ENCODE data around the gene VPS37D.

The VPS37D gene

GRCh38 chr7:73679709-73680108 is 12.1 kb downstream of the VPS37D start:
- no peak overlapping the region for H2AFZ ChIP-seq (ENCODE audit: low read depth)
- TF ChIP-seq, protein P1, sequence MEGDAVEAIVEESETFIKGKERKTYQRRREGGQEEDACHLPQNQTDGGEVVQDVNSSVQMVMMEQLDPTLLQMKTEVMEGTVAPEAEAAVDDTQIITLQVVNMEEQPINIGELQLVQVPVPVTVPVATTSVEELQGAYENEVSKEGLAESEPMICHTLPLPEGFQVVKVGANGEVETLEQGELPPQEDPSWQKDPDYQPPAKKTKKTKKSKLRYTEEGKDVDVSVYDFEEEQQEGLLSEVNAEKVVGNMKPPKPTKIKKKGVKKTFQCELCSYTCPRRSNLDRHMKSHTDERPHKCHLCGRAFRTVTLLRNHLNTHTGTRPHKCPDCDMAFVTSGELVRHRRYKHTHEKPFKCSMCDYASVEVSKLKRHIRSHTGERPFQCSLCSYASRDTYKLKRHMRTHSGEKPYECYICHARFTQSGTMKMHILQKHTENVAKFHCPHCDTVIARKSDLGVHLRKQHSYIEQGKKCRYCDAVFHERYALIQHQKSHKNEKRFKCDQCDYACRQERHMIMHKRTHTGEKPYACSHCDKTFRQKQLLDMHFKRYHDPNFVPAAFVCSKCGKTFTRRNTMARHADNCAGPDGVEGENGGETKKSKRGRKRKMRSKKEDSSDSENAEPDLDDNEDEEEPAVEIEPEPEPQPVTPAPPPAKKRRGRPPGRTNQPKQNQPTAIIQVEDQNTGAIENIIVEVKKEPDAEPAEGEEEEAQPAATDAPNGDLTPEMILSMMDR (conservative IDR thresholded peaks at IDR 0.05; ENCODE audit: low read depth, low read length): no peak
- H3K27ac ChIP-seq: peak overlapping the region; percentile 74
- no peaks in the 10 kb centered on the region for H3K27me3 ChIP-seq (ENCODE audit: insufficient read depth, low read depth)
- peak overlapping the region; percentile 22; the same call in 1 of the 2 replicates for H3K9ac ChIP-seq
- H3K79me2 ChIP-seq (ENCODE audit: insufficient read depth, low read depth): peaks cover 48% of the 10 kb centered on the region
- no peaks in the 10 kb centered on the region for H4K20me1 ChIP-seq (ENCODE audit: insufficient read depth)
- peak overlapping the region; percentile 96 for H3K4me2 ChIP-seq
- peaks cover 38% of the 10 kb centered on the region for H3K4me1 ChIP-seq (ENCODE audit: low read depth, poor library complexity, severe bottlenecking)
- H3K36me3 ChIP-seq (ENCODE audit: insufficient read depth): no peaks in the 10 kb centered on the region
- H3K4me3 ChIP-seq (IDR thresholded peaks at IDR 0.05; ENCODE audit: insufficient read depth, low read depth, low read length): no peak overlapping the region

GRCh38 chr7:73680501-73680900 is 12.9 kb downstream of the VPS37D start:
- Histone ChIP-seq H3K27me3 (ENCODE audit: insufficient read depth, low read depth) (no peaks in the 10 kb centered on the region), H3K9ac (no peak overlapping the region; the same call in 1 of the 2 replicates), H3K4me2 (peak overlapping the region; percentile 96), H3K4me3 (IDR thresholded peaks at IDR 0.05; ENCODE audit: insufficient read depth, low read depth, low read length) (no peak overlapping the region), H2AFZ (ENCODE audit: low read depth) (no peak overlapping the region), H3K27ac (peak overlapping the region; percentile 74), H3K4me1 (ENCODE audit: low read depth, poor library complexity, severe bottlenecking) (peaks cover 38% of the 10 kb centered on the region), H3K36me3 (ENCODE audit: insufficient read depth) (no peaks in the 10 kb centered on the region), H3K79me2 (ENCODE audit: insufficient read depth, low read depth) (peaks cover 56% of the 10 kb centered on the region), H4K20me1 (ENCODE audit: insufficient read depth) (no peaks in the 10 kb centered on the region)
- TF ChIP-seq, protein P1 (conservative IDR thresholded peaks at IDR 0.05; ENCODE audit: low read depth, low read length): no peak

DNA sequence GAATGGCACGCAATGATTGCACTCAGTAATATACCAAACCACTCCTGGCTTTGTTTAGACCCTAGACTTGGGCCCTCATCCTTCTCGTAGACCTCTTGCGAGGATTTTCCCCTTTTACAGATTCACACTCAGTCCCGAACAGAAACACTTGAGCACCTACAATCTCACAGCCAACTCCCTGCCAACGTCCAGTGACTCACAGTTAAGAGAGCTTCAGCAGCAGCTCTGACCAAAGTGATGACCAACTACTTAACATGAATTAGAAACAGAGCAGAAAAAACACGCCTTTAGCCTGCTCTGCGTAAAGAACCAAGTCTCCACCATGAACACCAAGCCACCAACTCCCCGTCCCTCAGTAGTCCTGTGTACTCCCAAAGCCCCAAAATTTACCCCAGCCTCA is 13.4 kb downstream of the VPS37D start:
- H3K36me3 ChIP-seq (ENCODE audit: insufficient read depth): no peaks in the 10 kb centered on the region
- H4K20me1 ChIP-seq (ENCODE audit: insufficient read depth): no peaks in the 10 kb centered on the region
- H3K4me1 ChIP-seq (ENCODE audit: low read depth, poor library complexity, severe bottlenecking): peaks cover 38% of the 10 kb centered on the region
- peaks cover 62% of the 10 kb centered on the region for H3K79me2 ChIP-seq (ENCODE audit: insufficient read depth, low read depth)
- peak overlapping the region; percentile 96 for H3K4me2 ChIP-seq
- H3K9ac ChIP-seq: no peak overlapping the region; the same call in 1 of the 2 replicates
- no peak overlapping the region for H2AFZ ChIP-seq (ENCODE audit: low read depth)
- H3K4me3 ChIP-seq (IDR thresholded peaks at IDR 0.05; ENCODE audit: insufficient read depth, low read depth, low read length): no peak overlapping the region
- H3K27me3 ChIP-seq (ENCODE audit: insufficient read depth, low read depth): no peaks in the 10 kb centered on the region
- TF ChIP-seq, protein P1 (conservative IDR thresholded peaks at IDR 0.05; ENCODE audit: low read depth, low read length): no peak
- H3K27ac ChIP-seq: peak overlapping the region; percentile 74; the same call in 1 of the 2 replicates

- Histone ChIP-seq H3K27me3 (ENCODE audit: insufficient read depth, low read depth) (no peaks in the 10 kb centered on the region), H3K4me2 (peak overlapping the region; percentile 96), H2AFZ (ENCODE audit: low read depth) (peak overlapping the region; percentile 82), H3K4me1 (ENCODE audit: low read depth, poor library complexity, severe bottlenecking) (peaks cover 38% of the 10 kb centered on the region), H3K79me2 (ENCODE audit: insufficient read depth, low read depth) (peaks cover 75% of the 10 kb centered on the region), H3K36me3 (ENCODE audit: insufficient read depth) (peaks cover 5% of the 10 kb centered on the region; the same call in 1 of the 2 replicates), H3K4me3 (IDR thresholded peaks at IDR 0.05; ENCODE audit: insufficient read depth, low read depth, low read length) (no peak overlapping the region), H3K9ac (peak overlapping the region; percentile 98), H4K20me1 (ENCODE audit: insufficient read depth) (no peaks in the 10 kb centered on the region), H3K27ac (peak overlapping the region; percentile 85)
- TF ChIP-seq, protein P1 (conservative IDR thresholded peaks at IDR 0.05; ENCODE audit: low read depth, low read length): no peak
Observed at GRCh38 chr7:73682745-73683055, 15.1 kb downstream of the VPS37D start.

All from KMS-11 (cell line).